Hindlimb muscle (tissue), 1 donor: ENCODE results near the gene TMEM170B. TPM values are rescaled to one million over a fixed set of nuclear protein-coding genes. Genes with fewer than 3 reads are reported as not detected.

Source experiments
- DNase-seq: peaks from one replicate; pipeline ENCODE4 v3.0.0-alpha.2; 2013
- polyA plus RNA-seq: library from polyadenylated mRNA; unstranded; fragments of 120-200 nt; gene quantifications from one replicate; pipeline ENCODE4 v1.2.1, GENCODE V29; 2013; ENCODE audit not compliant: insufficient read length

The TMEM170B gene
- polyA plus RNA-seq, 1 donor: 6.3 TPM

DNA sequence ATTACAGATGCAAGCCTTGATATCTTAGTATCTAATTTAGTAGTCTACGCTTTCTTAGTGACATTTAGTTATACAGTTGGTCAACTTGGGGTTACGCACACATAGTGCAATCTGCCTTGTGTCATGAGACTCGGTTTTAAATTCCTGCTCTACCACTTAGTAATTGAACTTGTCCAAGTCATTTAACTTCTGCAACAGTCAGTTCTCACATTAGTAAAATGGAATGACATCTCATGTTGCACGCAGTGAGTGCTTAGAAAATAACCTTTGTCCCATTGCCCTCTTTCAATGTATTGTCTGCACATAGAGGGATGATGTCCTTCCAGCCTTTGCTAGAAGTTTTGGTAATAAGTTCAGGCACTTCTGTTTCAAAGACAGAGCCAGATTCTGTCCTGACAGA is 48.6 kb downstream of the TMEM170B start:
- DNase-seq: no peak

DNA sequence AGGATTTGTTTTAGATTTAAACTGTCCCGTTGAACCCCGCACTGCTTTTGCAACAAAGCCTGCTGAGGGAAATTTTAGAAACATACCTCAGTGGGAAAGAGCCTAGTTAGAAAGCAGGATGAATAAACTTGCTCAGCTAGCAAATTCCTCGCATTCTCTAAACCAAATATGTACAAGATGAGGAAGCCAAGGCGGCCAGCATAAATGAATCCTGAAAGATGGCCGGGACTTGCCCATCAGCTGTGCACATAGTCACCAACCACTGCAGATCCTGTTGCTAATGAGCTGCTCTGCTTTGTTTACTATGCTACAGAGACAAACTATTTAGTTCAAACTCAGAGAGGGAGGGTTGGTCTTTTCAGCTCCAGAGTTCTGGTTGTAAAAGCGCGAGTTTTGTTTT is 49.0 kb downstream of the TMEM170B start:
- DNase-seq: no peak

DNA sequence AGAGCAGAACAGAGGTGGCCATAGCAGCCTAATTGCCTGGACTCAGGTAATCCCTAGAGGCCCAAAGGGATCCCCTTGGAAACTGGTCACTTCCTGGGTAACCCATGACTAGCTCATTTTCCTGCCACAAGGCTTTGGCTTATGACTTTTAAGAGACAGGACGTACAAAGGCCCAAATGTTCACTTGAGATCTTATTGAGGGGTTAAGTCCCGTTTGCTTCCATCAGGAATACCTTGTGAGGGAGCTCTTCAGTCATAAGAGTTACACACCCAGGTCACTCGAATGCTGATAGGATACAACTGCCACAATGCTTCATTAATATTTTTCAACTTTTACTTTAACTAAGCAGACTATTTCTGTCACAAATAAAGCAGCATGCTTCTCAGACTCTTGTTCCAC is 51.7 kb downstream of the TMEM170B start:
- DNase-seq: no peak

DNA sequence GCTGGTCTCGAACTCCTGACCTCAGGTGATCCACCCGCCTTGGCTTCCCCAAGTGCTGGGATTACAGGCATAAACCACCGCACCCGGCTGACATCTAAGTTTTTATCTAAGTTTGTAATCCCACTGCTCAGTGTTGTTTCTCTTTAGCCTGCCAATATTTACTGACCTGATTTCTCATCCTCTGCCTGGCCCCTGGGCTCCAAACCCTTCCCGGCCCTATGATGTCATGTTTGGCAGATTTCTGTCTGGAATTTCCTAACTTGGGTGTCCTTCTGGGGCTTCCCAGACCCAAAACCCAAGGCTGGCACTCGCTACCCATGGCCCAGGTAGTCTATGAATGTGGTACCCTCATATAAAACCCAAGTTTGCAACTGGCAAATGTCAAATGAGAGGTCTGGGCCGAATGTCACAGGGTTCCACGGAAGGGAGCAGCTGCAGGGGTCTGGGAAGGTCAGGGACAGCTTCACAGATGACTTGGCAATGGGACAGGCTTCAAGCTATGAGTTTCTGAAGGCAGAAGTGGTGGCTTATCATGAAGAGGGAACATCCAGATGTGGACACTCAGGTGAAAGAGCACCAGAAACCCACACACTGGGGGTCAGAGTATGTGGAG is 54.9 kb downstream of the TMEM170B start:
- DNase-seq: no peak

DNA sequence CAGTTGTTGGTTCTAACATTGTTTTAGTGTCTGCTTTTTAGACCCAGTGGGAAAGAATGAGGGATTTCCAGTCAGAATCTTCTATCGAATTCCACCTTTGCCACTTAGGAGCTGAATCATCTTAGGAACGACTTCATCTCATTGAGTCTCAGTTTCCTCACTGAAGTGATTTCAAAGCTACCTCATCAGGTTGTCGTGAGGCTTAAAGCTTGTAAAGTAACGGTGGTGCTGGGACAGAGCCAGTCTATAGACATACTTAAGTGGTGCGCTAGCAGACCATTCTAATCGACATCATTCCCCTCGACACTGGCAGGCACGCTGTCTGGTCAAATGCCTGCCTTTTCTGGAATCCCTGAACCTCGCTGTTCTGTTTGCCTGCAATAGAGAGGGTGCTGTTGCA is 55.5 kb downstream of the TMEM170B start:
- DNase-seq: no peak

DNA sequence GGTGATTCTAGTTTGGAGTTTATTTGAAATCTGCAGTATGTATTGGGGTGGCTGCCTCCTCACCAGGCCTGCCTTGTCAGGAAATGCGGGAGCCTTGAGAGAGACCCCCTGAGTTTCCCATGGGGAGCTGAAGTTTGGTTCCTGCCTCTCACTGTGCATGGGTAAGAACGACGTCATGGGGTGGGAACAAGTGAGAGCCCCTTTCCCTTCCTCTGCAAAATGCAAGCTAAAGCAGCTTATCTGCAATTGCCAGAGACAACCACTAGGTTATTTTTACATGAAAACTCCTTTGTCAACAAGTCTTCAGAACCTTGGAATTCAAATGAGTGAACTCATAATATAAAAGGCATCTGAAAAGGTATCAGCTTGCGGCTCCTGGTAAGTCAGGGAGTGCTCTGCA is 58.4 kb downstream of the TMEM170B start:
- DNase-seq: no peak

DNA sequence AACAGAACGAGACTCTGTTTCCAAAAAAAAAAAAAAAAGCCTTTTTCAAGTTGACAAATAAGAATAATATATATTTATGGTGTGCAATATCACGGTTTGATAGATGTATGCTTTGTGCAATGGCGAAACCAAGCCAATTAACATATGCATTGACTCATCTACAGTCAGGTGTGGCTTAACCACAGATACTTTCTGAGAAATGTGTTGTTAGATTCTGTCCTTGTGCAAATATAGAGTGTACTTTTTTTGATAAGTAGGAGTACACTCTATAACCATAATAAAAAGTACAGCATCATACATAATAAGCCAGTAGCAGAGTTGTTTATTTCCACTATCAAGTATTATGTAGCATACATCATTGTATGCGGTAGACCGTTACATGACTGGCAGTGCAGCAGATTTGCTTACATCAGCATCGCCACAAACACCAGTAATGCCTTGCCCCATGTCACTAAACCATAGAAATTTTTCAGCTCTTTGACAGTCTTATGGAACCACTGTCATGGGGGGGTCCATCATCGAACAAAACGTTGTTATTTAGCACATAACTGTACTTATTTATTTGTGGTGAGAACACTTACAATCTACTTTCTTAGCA is 59.2 kb downstream of the TMEM170B start:
- no peak for DNase-seq

DNA sequence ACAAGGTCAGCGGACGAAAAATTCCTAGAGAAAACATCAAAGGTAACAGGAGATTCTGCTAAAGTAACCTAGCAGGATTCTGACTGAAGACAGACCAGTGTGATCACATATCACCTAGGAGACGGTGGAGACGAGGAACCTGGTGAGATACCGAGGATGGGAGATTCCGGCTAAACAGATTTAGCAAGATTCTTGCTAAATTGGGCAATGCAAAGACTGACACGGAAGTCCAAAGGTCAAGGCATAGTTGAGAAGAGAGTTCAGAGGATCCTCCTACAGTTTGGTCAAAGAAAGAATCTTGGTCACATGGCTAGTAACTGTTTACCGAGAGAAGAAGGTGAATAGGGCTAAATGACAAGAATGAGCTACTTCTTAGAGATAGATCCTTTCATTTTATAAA is 61.1 kb downstream of the TMEM170B start:
- DNase-seq: no peak

DNA sequence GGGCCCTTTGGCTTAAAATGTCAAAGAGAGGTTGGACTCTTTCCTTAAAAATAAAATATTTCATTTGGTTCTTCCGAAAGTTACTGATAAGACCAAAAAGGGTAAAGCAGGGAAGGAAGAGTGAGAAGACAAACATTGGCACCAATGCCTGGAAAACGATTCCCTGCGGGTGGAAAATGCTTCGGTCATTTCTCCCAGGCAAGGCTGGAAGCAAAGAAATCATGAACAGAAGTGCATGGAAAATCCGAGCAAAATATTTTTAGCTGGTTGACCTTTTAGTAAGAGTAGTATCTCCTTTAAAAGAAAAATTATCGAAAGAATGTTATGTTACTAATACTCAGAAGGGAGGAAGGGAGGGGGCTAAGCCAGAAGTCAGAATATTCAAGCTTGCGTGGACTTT is 62.7 kb downstream of the TMEM170B start:
- DNase-seq: no peak

DNA sequence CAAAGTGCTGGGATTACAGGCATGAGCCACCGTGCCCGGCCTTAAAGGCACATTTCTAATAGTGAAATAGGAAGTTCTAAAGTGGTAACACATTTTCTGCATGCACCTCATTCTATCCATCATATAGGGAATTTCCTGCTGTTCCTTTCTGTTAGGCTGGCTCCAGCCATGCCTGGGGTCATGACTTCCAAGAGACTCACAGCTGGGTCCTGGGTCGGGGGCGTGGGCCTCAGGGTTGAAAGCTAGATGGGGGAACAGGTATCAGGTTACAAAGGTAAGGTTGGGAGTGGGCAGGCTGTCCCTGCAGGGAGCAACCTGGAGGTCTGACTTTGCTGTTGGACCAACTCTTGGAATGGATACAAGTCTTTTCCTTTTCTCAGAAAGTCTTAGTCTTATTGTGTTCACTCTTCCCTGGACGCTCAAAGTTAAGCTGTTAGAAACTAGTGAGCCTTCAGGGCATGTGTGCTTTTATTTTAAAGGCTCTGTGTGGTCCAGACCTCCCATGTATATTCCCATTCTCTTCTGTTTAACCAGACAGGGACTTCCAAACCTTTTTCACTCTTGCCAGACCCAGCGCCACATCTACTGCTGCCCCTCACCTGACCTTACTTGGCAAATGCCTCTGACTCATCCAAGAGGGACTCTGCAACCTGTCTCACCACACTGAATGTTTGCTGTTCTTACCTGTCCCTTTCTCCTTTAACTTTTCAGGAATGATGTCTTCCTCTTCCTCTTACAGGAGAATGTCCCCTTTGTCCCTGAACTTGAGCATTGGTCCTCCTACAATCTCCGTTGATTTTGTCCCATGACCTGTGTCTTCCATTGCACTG is 64.4 kb downstream of the TMEM170B start:
- DNase-seq: no peak

DNA sequence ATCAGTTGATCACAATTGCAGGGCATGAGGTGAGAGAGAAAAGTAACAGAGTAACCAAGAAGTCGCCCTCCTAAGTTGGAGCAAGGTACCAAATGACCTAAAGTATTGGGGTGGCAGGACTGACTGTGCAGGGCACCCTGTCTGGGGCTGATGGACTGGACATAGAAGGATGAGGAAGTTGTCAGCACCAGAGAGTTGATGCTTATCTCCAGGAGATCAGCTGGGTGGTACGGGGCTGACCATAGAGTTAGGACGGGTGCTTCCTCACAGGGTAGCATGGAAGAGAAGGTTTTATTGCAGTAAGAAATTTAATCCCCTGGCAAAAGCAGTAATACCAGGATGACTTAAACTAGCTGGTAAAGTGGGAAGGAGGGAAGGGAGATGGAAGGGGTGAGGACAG is 66.7 kb downstream of the TMEM170B start:
- no peak for DNase-seq

DNA sequence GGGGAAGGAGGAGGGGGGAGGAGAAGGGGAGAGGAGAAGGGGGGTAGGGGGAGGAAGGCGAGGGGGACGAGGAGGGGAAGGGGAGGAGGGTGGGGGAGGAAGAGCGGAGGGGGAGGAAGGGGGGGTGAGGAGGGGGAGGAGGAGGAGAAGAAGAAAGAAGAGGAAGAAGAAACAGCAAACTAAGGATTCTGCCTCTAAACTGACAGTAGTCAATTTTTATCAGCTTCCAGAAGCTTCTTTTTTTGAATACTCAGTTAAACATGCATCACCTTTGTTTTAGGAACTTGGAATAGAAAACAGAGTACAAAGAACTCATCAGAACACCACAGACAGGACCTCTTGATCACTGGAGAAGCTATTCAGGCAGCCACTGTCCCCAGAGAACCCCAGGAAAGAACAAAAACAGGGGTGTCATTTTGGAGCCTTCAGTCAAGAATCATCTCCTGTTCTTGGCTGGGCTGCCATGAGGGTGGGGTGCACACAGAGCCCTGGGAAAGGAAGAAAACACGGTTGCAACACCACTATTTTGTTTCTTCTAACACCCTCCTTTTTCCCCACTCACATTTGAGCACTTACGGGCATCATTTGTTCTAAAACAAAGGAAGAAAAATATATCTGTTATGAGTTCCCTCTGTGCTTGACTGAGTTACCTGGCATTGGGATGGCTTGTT is 67.4 kb downstream of the TMEM170B start:
- no peak for DNase-seq

DNA sequence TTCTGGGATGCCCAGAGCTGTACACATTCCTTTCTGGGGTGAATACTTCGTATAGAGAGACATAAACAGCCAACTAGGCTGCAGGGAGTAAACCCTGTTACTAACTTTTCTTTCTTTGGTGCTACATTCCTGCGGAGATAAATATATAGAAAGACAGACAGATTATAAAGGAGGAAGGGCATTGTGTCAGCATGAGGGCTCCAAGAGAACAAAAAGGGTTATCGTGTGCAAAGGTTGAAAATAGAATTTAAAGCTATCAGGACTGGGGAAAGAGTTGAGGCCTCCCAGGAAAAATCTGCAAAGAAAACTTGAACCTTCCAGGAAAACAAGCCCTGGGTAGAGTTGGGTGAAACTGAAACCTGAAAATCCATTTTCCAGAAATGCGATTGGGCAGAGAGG is 68.0 kb downstream of the TMEM170B start:
- DNase-seq: no peak

DNA sequence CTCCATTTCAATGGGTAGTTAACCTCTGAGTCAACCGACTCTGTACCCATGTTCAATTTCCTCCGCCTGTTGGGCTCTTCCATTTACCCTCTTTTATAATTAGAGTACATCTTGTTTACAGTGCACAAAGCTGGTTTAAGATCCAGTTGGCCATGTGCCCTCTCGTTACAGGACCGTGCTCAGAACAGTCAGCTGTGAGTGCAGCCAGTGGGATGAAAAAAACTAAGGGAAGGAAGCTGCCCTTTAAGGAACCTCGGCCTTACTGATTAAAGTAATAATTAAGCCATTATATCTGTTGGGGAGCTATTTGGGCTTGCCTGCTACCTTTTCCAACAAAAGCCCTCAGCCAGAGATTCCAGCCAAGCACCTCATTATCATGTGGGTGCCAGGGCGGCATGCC is 68.8 kb downstream of the TMEM170B start:
- DNase-seq: no peak

DNA sequence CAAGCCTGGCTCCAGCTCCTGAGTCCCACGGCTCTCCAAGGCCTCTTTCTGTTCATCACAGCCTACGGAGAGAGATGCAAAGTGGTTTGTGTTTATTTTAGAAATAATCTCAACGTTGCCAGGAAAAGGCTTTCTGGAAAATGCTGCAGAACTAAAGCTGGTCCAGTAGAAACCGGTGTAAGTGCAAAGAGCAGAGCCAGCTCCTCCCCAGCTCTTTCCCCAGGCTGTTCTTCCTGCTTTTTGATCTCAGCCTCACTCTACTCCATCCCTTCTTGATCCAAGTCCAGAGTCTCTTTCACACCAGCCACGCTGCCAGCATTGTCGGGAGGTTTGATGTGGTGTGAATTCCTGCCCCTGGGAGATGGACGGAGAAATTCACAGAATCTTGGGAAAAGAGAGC is 69.8 kb downstream of the TMEM170B start:
- peak; percentile 48 for DNase-seq

DNA sequence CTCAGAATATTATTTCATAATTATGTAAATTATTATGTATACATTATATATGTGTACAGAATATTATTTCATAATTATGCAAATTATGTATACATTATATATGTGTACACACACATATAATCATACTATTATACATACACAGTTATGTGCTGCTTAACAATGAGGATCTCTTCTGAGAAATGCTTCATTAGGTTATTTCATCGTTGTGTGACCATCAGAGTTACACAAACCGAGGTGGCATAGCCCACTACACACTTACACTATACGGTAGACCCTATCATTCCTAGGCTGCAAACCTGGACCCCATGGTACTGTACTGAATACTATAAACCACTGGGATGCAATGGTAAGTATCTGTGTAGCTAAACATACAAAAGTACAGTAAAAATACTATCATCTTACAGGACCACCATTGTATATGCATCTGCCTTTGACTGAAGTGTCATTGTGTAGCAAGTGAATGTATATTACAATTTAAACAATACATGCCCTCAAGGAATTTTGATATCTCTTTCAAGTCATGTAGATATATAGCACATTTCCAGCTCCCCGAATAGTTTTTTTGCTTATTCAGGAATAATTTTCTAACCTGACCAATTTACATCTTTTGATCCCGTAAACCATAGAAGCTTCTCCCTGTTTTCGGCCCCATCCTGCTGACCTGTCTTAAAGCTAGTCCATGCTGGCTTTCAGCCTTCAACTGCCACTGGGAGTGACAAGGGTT is 71.2 kb downstream of the TMEM170B start:
- no peak for DNase-seq

DNA sequence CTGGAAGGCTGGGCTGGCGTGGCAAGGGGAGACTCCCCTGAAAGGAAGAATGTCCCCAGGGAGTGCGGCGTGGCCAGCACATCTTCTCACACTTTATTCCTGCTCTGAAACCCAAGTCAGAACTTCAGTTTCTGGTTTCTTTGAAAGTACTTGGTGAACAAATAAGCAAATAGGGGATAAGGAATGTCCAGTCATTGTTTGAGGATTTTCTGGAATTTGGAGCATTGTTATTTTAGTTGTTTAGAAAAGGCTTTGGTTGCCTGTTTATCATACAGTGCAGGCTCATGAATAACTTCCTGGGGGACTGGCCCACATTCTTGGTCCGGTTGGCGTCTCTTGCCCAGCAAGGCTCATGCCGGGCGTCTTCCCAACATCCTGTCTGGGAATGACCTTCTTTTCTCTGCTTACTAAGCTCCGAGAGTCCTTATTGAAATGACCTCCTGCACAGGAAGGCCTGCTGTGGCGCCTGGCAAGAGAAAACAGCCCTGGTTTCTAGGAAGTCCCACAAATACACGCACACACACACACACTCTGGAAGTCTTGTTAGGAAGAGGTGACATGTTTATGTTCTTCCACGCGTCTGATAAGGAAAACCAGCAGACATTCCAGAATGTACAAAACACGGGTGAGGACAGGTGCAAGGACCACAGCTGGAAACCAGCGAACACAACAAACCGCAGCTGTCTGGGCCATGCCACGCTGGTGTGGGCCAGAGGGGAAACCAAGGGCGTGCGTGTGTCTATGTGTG is 71.9 kb downstream of the TMEM170B start:
- DNase-seq: no peak

DNA sequence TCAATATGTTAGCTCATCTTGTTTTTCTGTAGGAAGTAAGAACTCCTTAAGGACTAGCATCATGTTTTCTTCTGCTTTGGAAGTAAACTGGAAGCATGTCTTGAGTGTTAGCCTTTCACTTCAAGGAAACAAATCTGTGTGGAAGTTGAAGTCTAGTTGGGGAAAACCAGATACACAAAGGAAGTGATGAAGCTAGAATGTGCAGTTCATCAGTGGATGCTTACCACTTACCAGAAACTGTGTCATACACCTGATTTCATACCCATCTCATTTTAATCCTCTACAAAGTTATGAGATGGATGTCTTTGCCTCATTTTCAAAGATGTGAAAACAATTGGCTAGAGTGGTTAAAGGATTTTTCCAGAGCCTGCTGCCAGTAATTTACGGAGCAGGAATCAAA is 75.8 kb downstream of the TMEM170B start:
- DNase-seq: no peak

DNA sequence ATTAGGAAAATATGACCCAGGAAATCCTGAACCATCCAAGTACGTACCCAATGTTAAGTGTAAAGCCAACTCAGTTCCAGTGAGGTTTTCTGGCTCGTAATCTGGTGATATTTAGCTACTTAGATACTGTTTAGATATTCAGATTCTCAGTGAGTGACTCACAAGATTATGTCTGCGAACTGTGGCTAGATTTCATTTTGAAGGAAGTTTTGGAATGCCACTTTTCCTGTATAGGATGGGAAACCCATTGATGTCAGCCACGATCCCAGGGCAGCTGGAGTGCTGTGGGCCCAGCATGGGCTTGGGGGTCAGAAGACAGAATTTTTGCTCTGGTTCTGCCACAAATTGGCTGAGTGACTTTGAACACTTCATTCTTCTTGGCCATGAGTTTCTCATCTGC is 76.3 kb downstream of the TMEM170B start:
- DNase-seq: no peak

DNA sequence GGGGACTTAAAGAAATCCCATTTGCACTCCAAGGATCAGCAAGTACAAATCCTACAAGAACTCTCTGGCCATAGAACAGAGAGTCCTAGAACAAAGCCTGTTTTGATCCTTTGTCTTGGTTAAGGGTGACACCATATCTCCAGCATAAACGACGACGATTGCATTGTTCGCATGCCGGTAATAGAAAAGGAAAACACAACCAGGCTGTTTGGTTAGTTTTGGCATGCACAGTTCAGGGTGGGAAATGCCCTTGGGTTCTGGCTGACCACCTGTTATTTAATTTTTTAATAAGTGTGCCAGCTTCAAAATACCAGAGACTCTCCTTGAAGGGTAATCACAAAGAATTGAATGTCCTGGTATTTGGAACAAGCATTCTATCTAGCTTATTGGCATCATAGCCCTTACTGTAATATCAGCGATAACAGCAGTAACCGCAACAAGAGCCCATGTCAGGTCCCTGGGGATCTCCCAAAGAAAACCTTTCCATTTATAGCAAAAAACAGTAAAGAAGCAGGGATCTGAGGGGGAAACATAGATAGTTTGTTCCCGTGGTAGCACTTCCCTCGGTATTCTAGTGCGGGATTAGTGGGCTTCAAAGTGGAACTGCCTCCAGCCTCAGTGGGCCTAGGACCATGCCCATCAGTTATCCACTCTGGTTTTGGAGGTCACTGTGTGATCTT is 77.1 kb downstream of the TMEM170B start:
- no peak for DNase-seq

DNA sequence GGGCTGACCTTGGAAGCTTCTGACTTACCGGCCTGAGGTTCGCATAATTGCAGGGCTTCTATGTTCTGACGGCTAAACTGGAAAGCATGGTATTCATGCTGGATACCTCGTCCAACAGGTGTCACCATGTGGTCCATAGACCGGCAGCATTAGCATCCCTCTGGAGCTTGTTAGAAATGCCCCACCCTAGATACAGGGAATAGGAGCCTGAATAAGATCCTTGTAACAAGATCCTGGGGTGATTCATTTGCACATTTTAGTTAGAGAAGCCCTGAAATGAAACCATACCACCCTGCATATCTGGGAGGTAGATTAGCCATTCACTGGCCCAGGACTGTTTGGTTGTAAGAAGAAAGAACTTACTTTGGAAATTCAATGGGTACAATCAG is 77.7 kb downstream of the TMEM170B start:
- DNase-seq: no peak
